Raji (cell line): ENCODE results near the gene ATP11A.

Experiments
- POLR2A ChIP-seq: IDR thresholded peaks from 2 replicates; pipeline ENCODE4 v1.6.1; 2011; ENCODE audit warnings: low read depth, low read length, control low read depth; ENCODE audit not compliant: insufficient read depth

ATP11A gene

DNA sequence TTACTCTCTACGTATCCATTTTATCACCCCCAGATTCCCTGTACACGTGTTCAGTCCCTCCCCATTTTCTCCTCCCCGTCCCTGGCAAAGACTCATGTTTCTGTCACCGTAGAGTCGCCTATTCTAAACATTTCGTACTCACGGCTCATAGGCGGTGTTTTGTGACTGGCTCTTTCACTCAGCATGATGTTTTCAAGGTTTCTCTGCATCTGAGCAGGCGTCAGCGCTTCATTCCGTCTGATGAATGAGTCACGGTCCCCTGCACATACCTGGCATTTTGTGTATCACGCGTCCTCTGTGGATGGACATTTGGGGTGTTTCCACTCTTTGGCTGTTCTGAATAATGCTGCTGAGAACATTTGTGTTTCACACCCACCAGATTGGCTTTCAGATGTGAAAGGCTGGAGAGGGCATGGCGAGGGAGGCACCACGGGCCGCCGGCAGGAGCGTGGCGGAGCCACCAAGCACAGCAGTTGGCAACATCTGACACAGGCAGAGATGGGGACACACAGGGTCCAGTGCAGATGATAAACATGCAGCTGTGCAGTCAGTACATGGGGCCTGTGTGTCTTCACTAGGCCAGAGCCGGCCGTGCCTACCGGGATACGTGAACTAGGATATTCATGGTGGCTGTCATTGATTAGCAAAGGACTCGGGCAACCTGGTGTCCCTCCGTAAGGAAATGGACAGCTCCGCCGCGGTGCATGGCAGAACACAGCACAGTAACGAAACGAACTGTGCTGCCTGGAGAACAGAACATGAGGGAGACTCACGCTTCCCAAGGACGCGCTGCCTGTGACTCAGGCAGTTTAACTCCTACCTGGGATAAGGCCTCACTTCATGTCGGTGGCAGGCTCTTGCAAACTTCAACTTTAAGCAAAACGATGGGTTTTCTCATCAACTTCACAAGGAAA lies 117.2 kb downstream of the ATP11A start:
- no peak for TF ChIP-seq POLR2A

DNA sequence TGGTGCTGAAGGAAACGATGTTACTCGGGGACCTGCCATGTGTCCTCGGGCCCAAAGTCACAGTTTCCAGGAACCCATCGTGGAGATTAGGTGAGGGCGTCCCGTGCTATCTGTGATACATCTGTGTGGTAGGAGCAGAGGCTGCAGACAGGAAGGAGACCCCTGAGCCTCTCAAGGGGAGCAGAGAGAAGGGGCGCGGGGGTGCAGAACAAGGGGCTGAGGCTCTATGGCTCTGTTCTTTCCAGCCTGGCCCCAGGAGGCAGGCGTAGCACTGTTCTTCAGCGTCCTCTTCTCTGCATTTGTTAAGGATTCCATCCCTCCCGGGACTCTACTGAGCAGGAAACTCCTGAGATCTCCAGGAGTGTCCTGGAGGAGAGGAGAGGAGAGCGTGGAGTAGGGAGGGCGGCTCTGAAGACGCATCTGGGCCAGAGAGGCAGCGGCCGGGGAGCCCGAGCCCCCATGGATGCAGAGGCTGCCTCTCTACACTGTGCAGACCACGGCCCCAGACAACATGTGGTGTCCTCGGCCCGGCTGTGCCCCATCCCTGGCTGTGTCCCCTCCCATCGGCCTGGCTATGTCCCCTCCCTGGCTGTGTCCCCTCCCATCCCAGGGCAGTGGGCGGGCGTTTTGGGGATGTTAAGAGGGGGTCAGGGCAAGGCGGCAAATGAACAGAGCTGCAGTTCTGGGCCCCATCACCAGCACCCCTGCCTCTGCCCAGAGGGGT lies 118.0 kb downstream of the ATP11A start:
- TF ChIP-seq POLR2A: no peak

DNA sequence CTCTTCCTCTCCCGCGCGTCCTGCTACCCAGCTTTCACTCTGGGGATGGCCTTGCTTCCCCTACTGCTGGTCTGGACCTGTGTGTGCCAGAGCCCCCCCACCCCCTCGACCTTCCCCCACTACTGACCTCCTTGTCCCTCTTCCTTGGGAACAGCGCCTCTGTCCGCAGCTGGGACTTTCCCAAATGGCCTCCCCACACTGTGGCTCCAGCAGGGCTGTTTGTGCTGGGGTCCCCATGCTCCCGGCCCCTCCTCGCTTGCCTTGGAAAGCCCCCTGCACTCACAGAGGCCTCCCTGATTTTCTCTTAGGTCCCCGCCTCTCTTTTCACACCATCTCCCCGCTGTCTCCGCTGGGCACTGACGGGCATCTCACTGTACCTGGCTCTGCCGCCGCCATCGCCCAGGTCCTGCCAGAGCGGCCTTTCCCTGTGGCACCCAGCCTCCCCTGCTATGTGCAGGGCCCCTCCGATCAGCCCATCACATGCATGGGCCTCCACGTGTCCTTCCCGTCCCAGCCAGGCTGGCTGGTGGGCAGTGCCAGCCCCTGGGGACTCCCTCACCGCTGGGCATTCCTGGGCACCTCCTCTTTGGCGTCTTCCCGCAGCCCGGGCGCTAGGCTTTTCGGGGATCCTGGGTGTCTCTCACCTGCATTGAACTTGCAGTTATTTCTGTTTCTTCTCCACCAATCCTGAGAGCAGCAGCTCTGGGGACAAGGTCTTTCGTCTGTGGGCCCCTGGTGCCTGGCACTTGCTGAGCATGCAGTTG lies 118.7 kb downstream of the ATP11A start:
- no peak for TF ChIP-seq POLR2A

- no peak for TF ChIP-seq POLR2A
Observed at GRCh38 chr13:112809332-112810315, 119.8 kb downstream of the ATP11A start.

- TF ChIP-seq POLR2A: no peak
Observed at GRCh38 chr13:112810608-112811007, 120.8 kb downstream of the ATP11A start.

- no peak for TF ChIP-seq POLR2A
Observed at GRCh38 chr13:112812306-112813055, 122.6 kb downstream of the ATP11A start.

GRCh38 chr13:112813552-112813951 lies 123.7 kb downstream of the ATP11A start:
- TF ChIP-seq POLR2A: no peak

- no peak for TF ChIP-seq POLR2A
Observed at GRCh38 chr13:112814905-112815585, 125.2 kb downstream of the ATP11A start.

- TF ChIP-seq POLR2A: no peak
Observed at GRCh38 chr13:112815871-112816270, 126.0 kb downstream of the ATP11A start.

GRCh38 chr13:112818040-112818697 lies 128.3 kb downstream of the ATP11A start:
- TF ChIP-seq POLR2A: no peak

GRCh38 chr13:112818698-112819045 lies 128.8 kb downstream of the ATP11A start:
- no peak for TF ChIP-seq POLR2A

GRCh38 chr13:112819111-112819510 lies 129.3 kb downstream of the ATP11A start:
- no peak for TF ChIP-seq POLR2A

GRCh38 chr13:112819816-112820215 lies 130.0 kb downstream of the ATP11A start:
- no peak for TF ChIP-seq POLR2A

GRCh38 chr13:112820318-112820717 lies 130.5 kb downstream of the ATP11A start:
- no peak for TF ChIP-seq POLR2A
